Keratinocyte (primary cell): ENCODE results near the gene RPL32.

Experiments
- CTCF ChIP-seq, 3 experiments: IDR thresholded peaks in 1 of 3; conservative IDR thresholded peaks in 1 of 3; optimal IDR thresholded peaks in 1 of 3; 2 replicates in 2 of 3; 3 replicates in 1 of 3; pipeline versions ENCODE3 to v1.5.1; 2011; ENCODE audit warnings: low read length in 3 of 3, mild to moderate bottlenecking in 3 of 3, moderate library complexity in 2 of 3, control low read depth in 1 of 3, inconsistent platforms in 1 of 3; ENCODE audit not compliant: insufficient read depth in 2 of 3; ENCODE audit errors: extremely low read depth in 1 of 3
- EZH2 ChIP-seq: IDR thresholded peaks from one replicate; pipeline ENCODE4 v1.6.1; 2012; ENCODE audit warnings: inconsistent platforms, mild to moderate bottlenecking, low read length, moderate library complexity

GRCh38 chr3:12884186-12884680 lies 42.9 kb upstream of the RPL32 start:
- no peak for TF ChIP-seq CTCF (optimal IDR thresholded peaks at IDR 0.05 in 1 of 3, IDR thresholded peaks at IDR 0.05 in 1 of 3, conservative IDR thresholded peaks at IDR 0.05 in 1 of 3; ENCODE audit: extremely low read depth in 1 of 3, insufficient read depth in 2 of 3, low read length in 3 of 3)
- TF ChIP-seq EZH2, result no peak
